Erythroblast (primary cell): Measurements from ENCODE around the gene CD8B.

ENCODE experiments used
- GATA1 ChIP-seq: IDR thresholded peaks from 2 replicates; pipeline ENCODE4 v1.6.1; 2011; ENCODE audit warnings: low read depth, mild to moderate bottlenecking, control low read depth, low read length, moderate library complexity
- POLR2A ChIP-seq: IDR thresholded peaks from 2 replicates; pipeline ENCODE4 v1.6.1; 2011; ENCODE audit warnings: mild to moderate bottlenecking, low read length

DNA sequence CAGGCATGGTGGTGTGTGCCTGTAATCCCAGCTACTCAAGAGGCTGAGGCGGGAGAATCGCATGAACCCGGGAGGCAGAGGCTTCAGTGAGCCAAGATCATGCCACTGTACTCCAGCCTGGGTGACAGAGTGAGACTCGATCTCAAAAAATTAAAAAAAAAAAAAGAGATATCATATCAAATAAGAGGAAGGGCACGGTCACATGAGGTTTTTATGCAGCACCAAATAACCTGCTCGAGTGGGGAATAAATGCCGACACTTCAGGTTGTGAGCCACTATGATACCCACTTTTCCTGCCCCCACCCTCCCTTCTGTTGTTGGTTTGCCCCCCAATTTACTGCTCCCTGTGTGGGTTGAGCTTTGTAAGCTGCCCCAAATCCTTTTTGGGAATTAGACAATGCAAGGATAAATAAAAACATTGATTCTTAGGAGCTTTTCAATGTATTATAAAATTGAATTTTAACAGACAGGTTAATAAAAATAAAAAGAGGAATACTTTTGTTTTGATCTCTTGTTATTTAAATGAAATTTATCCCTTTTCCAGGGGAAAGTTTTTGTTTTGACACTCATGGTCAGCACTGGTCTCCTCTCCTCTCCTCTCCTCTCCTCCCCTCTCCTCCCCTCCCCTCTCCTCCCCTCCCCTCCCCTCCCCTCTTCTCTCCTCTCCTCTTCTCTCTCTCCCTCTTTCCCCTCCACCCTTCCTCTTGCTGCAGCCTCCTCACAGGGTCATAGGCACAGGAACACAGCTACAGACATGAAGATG lies 29.2 kb downstream of the CD8B start:
- TF ChIP-seq POLR2A (no peak), GATA1 (no peak)
